ENCODE data around the gene FAM227B. TPM values are rescaled to one million over a fixed set of nuclear protein-coding genes. Genes with fewer than 3 reads are reported as not detected.

The FAM227B gene
- polyA plus RNA-seq, 1 donor (not counting 4 experiments of a cell fraction or from before 2014, with no cell fraction given), result 7.2 TPM

DNA sequence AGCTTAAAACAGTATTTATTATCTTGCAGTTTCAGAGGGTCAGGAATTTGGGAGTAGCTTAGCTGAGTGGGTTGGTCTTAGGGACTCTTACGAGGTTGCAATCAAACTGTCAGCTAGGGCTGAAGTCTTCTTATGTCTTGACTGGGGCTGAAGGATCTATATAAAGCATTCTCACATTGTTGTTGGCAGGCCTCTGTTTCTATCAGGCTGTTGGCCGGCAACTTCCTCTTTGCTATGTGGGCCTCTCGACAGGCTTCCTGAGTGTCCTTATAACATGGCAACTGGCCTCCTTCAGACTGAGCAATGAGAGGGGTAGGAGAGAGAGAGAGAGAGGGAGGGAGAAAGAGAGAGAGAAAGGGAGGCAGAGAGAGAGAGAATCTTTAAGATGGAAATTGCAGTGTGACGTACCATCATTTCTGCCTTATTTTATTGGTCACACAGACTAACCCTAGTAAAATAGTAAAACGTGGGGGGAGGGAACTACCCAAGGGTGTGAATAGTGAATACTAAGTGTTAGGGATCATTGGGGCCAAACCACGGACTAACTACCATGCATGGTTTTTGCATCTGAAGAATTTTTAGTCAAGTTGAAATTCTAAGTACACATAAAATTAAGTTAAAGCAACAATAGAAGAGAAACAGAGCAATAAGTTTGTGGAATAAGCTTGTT, 181.5 kb downstream of the FAM227B start:
- TF ChIP-seq, protein P1, sequence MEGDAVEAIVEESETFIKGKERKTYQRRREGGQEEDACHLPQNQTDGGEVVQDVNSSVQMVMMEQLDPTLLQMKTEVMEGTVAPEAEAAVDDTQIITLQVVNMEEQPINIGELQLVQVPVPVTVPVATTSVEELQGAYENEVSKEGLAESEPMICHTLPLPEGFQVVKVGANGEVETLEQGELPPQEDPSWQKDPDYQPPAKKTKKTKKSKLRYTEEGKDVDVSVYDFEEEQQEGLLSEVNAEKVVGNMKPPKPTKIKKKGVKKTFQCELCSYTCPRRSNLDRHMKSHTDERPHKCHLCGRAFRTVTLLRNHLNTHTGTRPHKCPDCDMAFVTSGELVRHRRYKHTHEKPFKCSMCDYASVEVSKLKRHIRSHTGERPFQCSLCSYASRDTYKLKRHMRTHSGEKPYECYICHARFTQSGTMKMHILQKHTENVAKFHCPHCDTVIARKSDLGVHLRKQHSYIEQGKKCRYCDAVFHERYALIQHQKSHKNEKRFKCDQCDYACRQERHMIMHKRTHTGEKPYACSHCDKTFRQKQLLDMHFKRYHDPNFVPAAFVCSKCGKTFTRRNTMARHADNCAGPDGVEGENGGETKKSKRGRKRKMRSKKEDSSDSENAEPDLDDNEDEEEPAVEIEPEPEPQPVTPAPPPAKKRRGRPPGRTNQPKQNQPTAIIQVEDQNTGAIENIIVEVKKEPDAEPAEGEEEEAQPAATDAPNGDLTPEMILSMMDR (optimal IDR thresholded peaks at IDR 0.05 in 1 of 3, IDR thresholded peaks at IDR 0.05 in 1 of 3, conservative IDR thresholded peaks at IDR 0.05 in 1 of 3; ENCODE audit: extremely low read depth in 1 of 3, insufficient read depth in 2 of 3, low read length in 3 of 3), result no peak
- no peak for TF ChIP-seq EZH2 (IDR thresholded peaks at IDR 0.05; ENCODE audit: low read length)
- Histone ChIP-seq H3K27ac (ENCODE audit: control insufficient read depth, insufficient read depth, low read length) (no peak overlapping the region), H4K20me1 (ENCODE audit: control insufficient read depth, extremely low read depth, insufficient read depth, low read length) (no peaks in the 10 kb centered on the region), H3K9me1 (ENCODE audit: control insufficient read depth, extremely low read depth, insufficient read depth, low read length) (no peaks in the 10 kb centered on the region), H2AFZ (ENCODE audit: control insufficient read depth, low read length) (no peak overlapping the region), H3K4me3 (ENCODE audit: control insufficient read depth in 2 of 3, extremely low read depth in 1 of 3, insufficient read depth in 2 of 3, low read depth in 1 of 3, low read length in 3 of 3) (no peak overlapping the region), H3K36me3 (ENCODE audit: control insufficient read depth in 2 of 2, extremely low read depth in 1 of 2, insufficient read depth in 2 of 2, low read length in 2 of 2) (no peaks in the 10 kb centered on the region), H3K4me2 (ENCODE audit: control insufficient read depth, extremely low read depth, insufficient read depth, low read depth, low read length) (no peak overlapping the region), H3K9ac (ENCODE audit: control insufficient read depth, extremely low read depth, insufficient read depth, low read length) (no peak overlapping the region), H3K4me1 (ENCODE audit: control insufficient read depth, extremely low read depth, insufficient read depth, low read length) (no peaks in the 10 kb centered on the region), H3K27me3 (ENCODE audit: control insufficient read depth, extremely low read depth, insufficient read depth, low read length) (no peaks in the 10 kb centered on the region), H3K9me3 (ENCODE audit: control insufficient read depth, low read depth, low read length) (no peaks in the 10 kb centered on the region), H3K79me2 (ENCODE audit: control insufficient read depth, insufficient read depth, low read length) (no peaks in the 10 kb centered on the region)
- dilution Hi-C loops (cut with MboI; ENCODE audit: extremely low pct_ligation_motif_present, low sequenced_read_pairs), result no loop called here
- DNase-seq (ENCODE audit: low read depth, low spot score), result no peak
- FAIRE-seq, result no peak

DNA sequence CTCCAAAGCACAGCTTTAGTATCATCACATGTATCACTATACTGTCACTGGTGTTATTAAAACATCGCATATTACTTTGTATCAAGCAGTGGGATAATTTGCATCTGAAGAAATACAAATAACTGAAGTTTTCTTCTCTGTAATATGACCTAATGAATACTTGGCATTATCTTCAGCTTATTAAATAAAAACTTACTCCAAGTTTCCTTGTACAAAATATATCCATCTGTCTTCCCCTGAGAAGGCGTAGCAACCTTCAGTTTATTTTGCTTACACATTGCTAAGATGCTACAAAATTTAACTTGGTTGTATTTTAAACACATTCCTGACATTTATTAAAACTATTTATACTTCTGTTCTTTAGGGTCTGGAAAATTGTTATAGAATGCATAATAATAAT, 183.9 kb downstream of the FAM227B start:
- Histone ChIP-seq H2AFZ (ENCODE audit: control insufficient read depth, low read length) (no peak overlapping the region), H3K4me1 (ENCODE audit: control insufficient read depth, extremely low read depth, insufficient read depth, low read length) (no peaks in the 10 kb centered on the region), H3K4me3 (ENCODE audit: control insufficient read depth in 2 of 3, extremely low read depth in 1 of 3, insufficient read depth in 2 of 3, low read depth in 1 of 3, low read length in 3 of 3) (no peak overlapping the region), H3K9me1 (ENCODE audit: control insufficient read depth, extremely low read depth, insufficient read depth, low read length) (no peaks in the 10 kb centered on the region), H3K36me3 (ENCODE audit: control insufficient read depth in 2 of 2, extremely low read depth in 1 of 2, insufficient read depth in 2 of 2, low read length in 2 of 2) (no peaks in the 10 kb centered on the region), H3K4me2 (ENCODE audit: control insufficient read depth, extremely low read depth, insufficient read depth, low read depth, low read length) (no peak overlapping the region), H3K27me3 (ENCODE audit: control insufficient read depth, extremely low read depth, insufficient read depth, low read length) (no peaks in the 10 kb centered on the region), H3K79me2 (ENCODE audit: control insufficient read depth, insufficient read depth, low read length) (no peaks in the 10 kb centered on the region), H3K9me3 (ENCODE audit: control insufficient read depth, low read depth, low read length) (no peaks in the 10 kb centered on the region), H3K9ac (ENCODE audit: control insufficient read depth, extremely low read depth, insufficient read depth, low read length) (no peak overlapping the region), H3K27ac (ENCODE audit: control insufficient read depth, insufficient read depth, low read length) (no peak overlapping the region), H4K20me1 (ENCODE audit: control insufficient read depth, extremely low read depth, insufficient read depth, low read length) (no peaks in the 10 kb centered on the region)
- TF ChIP-seq, protein P1 (optimal IDR thresholded peaks at IDR 0.05 in 1 of 3, IDR thresholded peaks at IDR 0.05 in 1 of 3, conservative IDR thresholded peaks at IDR 0.05 in 1 of 3; ENCODE audit: extremely low read depth in 1 of 3, insufficient read depth in 2 of 3, low read length in 3 of 3), result no peak
- TF ChIP-seq EZH2 (IDR thresholded peaks at IDR 0.05; ENCODE audit: low read length), result no peak
- DNase-seq (ENCODE audit: low read depth, low spot score), result no peak
- no peak for FAIRE-seq
- dilution Hi-C loops (cut with MboI; ENCODE audit: extremely low pct_ligation_motif_present, low sequenced_read_pairs), result no loop called here
